H1 (cell line): ENCODE results near the gene PLPPR3. TPM values are rescaled to one million over a fixed set of nuclear protein-coding genes. Genes with fewer than 3 reads are reported as not detected.
A peak's percentile ranks its signal among the peaks of the same experiment; 100 is the strongest.

Source experiments
- CTCF ChIA-PET: fragments of 300-600 bp; sonication (Branson Sonifier 250); formaldehyde crosslinking; loops from one replicate; lab custom pipeline; 2021; ENCODE audit not compliant: partially characterized antibody; lab: Charles Lee
- POLR2A ChIA-PET: fragments of 300-600 bp; sonication (Branson Sonifier 250); formaldehyde crosslinking; loops from one replicate; lab custom pipeline; 2021; ENCODE audit warnings: inconsistent platforms; ENCODE audit not compliant: partially characterized antibody; lab: Charles Lee
- DNase-seq, 2 experiments: peaks; one replicate each; pipeline versions ENCODE4 v3.0.0 to v3.0.0-alpha.2; 2010 to 2022; ENCODE audit warnings: low spot score in 2 of 2, low read depth in 1 of 2, mixed read lengths in 1 of 2
- FAIRE-seq: peaks from 2 replicates; lab custom pipeline; 2011; peaks lifted over from hg19 to GRCh38; lab: Jason Lieb, UNC
- H2AFZ ChIP-seq: 2 replicates; pipeline ENCODE4 v1.8.1; 2012; ENCODE audit warnings: low read length, inconsistent platforms
- H2AK5ac ChIP-seq: 2 replicates; pipeline ENCODE4 v1.6.1; 2013; ENCODE audit warnings: low read depth, low read length
- H2BK120ac ChIP-seq: replicated peaks from 2 replicates; pipeline ENCODE3; 2013; ENCODE audit warnings: low read depth, low read length, inconsistent platforms
- H2BK12ac ChIP-seq: 2 replicates; pipeline ENCODE4 v1.6.1; 2013; ENCODE audit warnings: low read depth, low read length
- H2BK15ac ChIP-seq: 2 replicates; pipeline ENCODE4 v1.6.1; 2013; ENCODE audit warnings: low read length
- H2BK20ac ChIP-seq: 2 replicates; pipeline ENCODE4 v1.6.1; 2013; ENCODE audit warnings: low read length
- H2BK5ac ChIP-seq: 2 replicates; pipeline ENCODE4 v1.6.1; 2013; ENCODE audit warnings: low read depth, low read length
- H3K14ac ChIP-seq: 2 replicates; pipeline ENCODE4 v1.6.1; 2013; ENCODE audit warnings: inconsistent platforms; ENCODE audit not compliant: insufficient read length
- H3K18ac ChIP-seq: 2 replicates; pipeline ENCODE4 v1.6.1; 2013; ENCODE audit warnings: low read length; ENCODE audit errors: extremely low read depth
- H3K23ac ChIP-seq: 2 replicates; pipeline ENCODE4 v1.6.1; 2013; ENCODE audit warnings: inconsistent platforms; ENCODE audit not compliant: insufficient read length
- H3K23me2 ChIP-seq: 2 replicates; pipeline ENCODE4 v1.6.1; 2013; ENCODE audit warnings: low read depth, low read length
- H3K27ac ChIP-seq: 2 replicates; pipeline ENCODE4 v1.6.1; 2011; ENCODE audit warnings: low read depth, low read length, inconsistent platforms
- H3K27me3 ChIP-seq, 4 experiments: replicated peaks in 1 of 4; 1 replicate in 1 of 4; 2 replicates in 3 of 4; pipeline versions ENCODE4 v1.6.1 to v1.8.1; 2011 to 2013; ENCODE audit warnings: low read length in 3 of 4, mild to moderate bottlenecking in 3 of 4, inconsistent platforms in 2 of 4, mixed read lengths in 2 of 4, moderate library complexity in 1 of 4; ENCODE audit not compliant: control insufficient read depth in 3 of 4, insufficient read depth in 3 of 4; ENCODE audit errors: extremely low read depth in 1 of 4
- H3K36me3 ChIP-seq, 4 experiments: 2 replicates each; pipeline versions ENCODE4 v1.6.1 to v1.8.1; 2011 to 2013; ENCODE audit warnings: mild to moderate bottlenecking in 4 of 4, low read length in 3 of 4, moderate library complexity in 2 of 4, control low read depth in 1 of 4, inconsistent platforms in 1 of 4; ENCODE audit not compliant: insufficient read depth in 4 of 4, control insufficient read depth in 2 of 4
- H3K4ac ChIP-seq: replicated peaks from 2 replicates; pipeline ENCODE3; 2013; ENCODE audit warnings: low read length, low read depth, mixed read lengths, inconsistent platforms; ENCODE audit not compliant: insufficient read length
- H3K4me1 ChIP-seq, 4 experiments: replicated peaks in 1 of 4; 1 replicate in 1 of 4; 2 replicates in 3 of 4; pipeline versions ENCODE4 v1.6.1 to v1.8.1; 2011 to 2013; ENCODE audit warnings: low read length in 3 of 4, inconsistent platforms in 2 of 4, mixed read lengths in 1 of 4; ENCODE audit not compliant: insufficient read depth in 4 of 4, control insufficient read depth in 3 of 4
- H3K4me2 ChIP-seq, 2 experiments: 2 replicates each; pipeline versions ENCODE4 v1.6.1 to v1.8.1; 2011 to 2013; ENCODE audit warnings: low read depth in 2 of 2, low read length in 2 of 2, control low read depth in 1 of 2, inconsistent platforms in 1 of 2, mild to moderate bottlenecking in 1 of 2; ENCODE audit not compliant: insufficient read depth in 1 of 2
- H3K4me3 ChIP-seq, 4 experiments: fragments of 200-600, 300-600 bp in 1 of 4; sonication (generic), shearing (Covaris generic), sonication (Bioruptor Twin) in 1 of 4; 2 replicates each; pipeline versions ENCODE4 v1.5.1 to v1.8.1; 2011 to 2016; ENCODE audit warnings: low read length in 4 of 4, low read depth in 3 of 4, control low read depth in 2 of 4, inconsistent platforms in 2 of 4, mild to moderate bottlenecking in 2 of 4, mixed read lengths in 1 of 4, moderate library complexity in 1 of 4; ENCODE audit not compliant: insufficient read depth in 2 of 4; ENCODE audit errors: extremely low read depth in 1 of 4
- H3K56ac ChIP-seq: replicated peaks from 2 replicates; pipeline ENCODE3; 2013; ENCODE audit warnings: low read depth, mild to moderate bottlenecking, mixed read lengths, low read length, inconsistent platforms; ENCODE audit not compliant: insufficient read length
- H3K79me1 ChIP-seq: 2 replicates; pipeline ENCODE4 v1.6.1; 2013; ENCODE audit warnings: low read depth, low read length, control low read depth
- H3K79me2 ChIP-seq, 2 experiments: 2 replicates each; pipeline versions ENCODE4 v1.6.1 to v1.8.1; 2012 to 2013; ENCODE audit warnings: low read length in 2 of 2, mild to moderate bottlenecking in 2 of 2, inconsistent platforms in 1 of 2; ENCODE audit not compliant: insufficient read depth in 2 of 2, control insufficient read depth in 1 of 2
- H3K9ac ChIP-seq, 4 experiments: replicated peaks in 1 of 4; 1 replicate in 1 of 4; 2 replicates in 3 of 4; pipeline versions ENCODE4 v1.6.1 to v1.8.1; 2011 to 2013; ENCODE audit warnings: low read depth in 3 of 4, low read length in 3 of 4, control low read depth in 2 of 4, mild to moderate bottlenecking in 2 of 4, moderate library complexity in 2 of 4, inconsistent platforms in 1 of 4; ENCODE audit errors: extremely low read depth in 1 of 4
- H3K9me3 ChIP-seq, 2 experiments: 2 replicates each; pipeline versions ENCODE4 v1.6.1 to v1.8.1; 2012 to 2013; ENCODE audit warnings: mild to moderate bottlenecking in 2 of 2, moderate library complexity in 2 of 2, control low read depth in 1 of 2, inconsistent platforms in 1 of 2, low read depth in 1 of 2, low read length in 1 of 2, mixed read lengths in 1 of 2; ENCODE audit not compliant: insufficient read depth in 2 of 2
- H4K20me1 ChIP-seq, 2 experiments: replicated peaks in 1 of 2; 2 replicates each; pipeline versions ENCODE3 to v1.8.1; 2011 to 2013; ENCODE audit warnings: inconsistent platforms in 2 of 2, low read length in 2 of 2, mild to moderate bottlenecking in 1 of 2; ENCODE audit not compliant: insufficient read depth in 2 of 2, control insufficient read depth in 1 of 2
- H4K5ac ChIP-seq: 2 replicates; pipeline ENCODE4 v1.6.1; 2013; ENCODE audit warnings: low read length, low read depth, mixed read lengths, inconsistent platforms; ENCODE audit not compliant: insufficient read length
- H4K8ac ChIP-seq: 2 replicates; pipeline ENCODE4 v1.8.0; 2013; ENCODE audit warnings: mild to moderate bottlenecking, moderate library complexity, low read length, inconsistent platforms; ENCODE audit not compliant: insufficient read depth; ENCODE audit errors: extremely low read depth
- H4K91ac ChIP-seq: replicated peaks from 2 replicates; pipeline ENCODE3; 2013; ENCODE audit warnings: low read length, mixed read lengths, inconsistent platforms; ENCODE audit not compliant: insufficient read length
- CBX5 ChIP-seq: fragments of 300-800, 300-1000 bp; sonication (generic); IDR thresholded peaks from 2 replicates; pipeline ENCODE4 v1.7.1; 2016; ENCODE audit warnings: antibody characterized with exemption, low read length, low read depth
- EGR1 ChIP-seq: IDR thresholded peaks from 2 replicates; pipeline ENCODE4 v1.6.1; 2011; ENCODE audit warnings: low read depth, low read length, borderline replicate concordance
- EP300 ChIP-seq, 2 experiments: IDR thresholded peaks; 1 replicate in 1 of 2; 2 replicates in 1 of 2; pipeline ENCODE4 v1.6.1; 2011 to 2012; ENCODE audit warnings: low read depth in 2 of 2, low read length in 2 of 2, mild to moderate bottlenecking in 2 of 2, borderline replicate concordance in 1 of 2, inconsistent platforms in 1 of 2, moderate library complexity in 1 of 2
- KDM1A ChIP-seq: fragments of 200-600, 300-600 bp; sonication (generic); IDR thresholded peaks from 2 replicates; pipeline ENCODE4 v1.7.1; 2016; ENCODE audit warnings: mild to moderate bottlenecking, low read length, borderline replicate concordance
- MAFK ChIP-seq: IDR thresholded peaks from 2 replicates; pipeline ENCODE4 v1.6.1; 2012; ENCODE audit warnings: low read depth, mild to moderate bottlenecking, improper control_type of control experiment, low read length
- PHF8 ChIP-seq: fragments of 200-600 bp; sonication (generic); conservative IDR thresholded peaks from 2 replicates; pipeline ENCODE4 v1.7.1; 2012; ENCODE audit warnings: low read depth, mild to moderate bottlenecking, inconsistent platforms, low read length, moderate library complexity
- RAD21 ChIP-seq, 2 experiments: IDR thresholded peaks in 1 of 2; conservative IDR thresholded peaks in 1 of 2; 2 replicates each; pipeline ENCODE4 v1.6.1; 2011; ENCODE audit warnings: low read depth in 2 of 2, low read length in 2 of 2, improper control_type of control experiment in 1 of 2, inconsistent platforms in 1 of 2, mild to moderate bottlenecking in 1 of 2, moderate library complexity in 1 of 2
- YY1 ChIP-seq: IDR thresholded peaks from 2 replicates; pipeline ENCODE4 v1.6.1; 2011; ENCODE audit warnings: low read depth, mild to moderate bottlenecking, low read length
- WGBS, 2 experiments: shearing (Covaris generic) in 1 of 2; methylation state at CpG; one replicate each; pipeline versions ENCODE4 v1.1.6 to v1.1.7; 2013 to 2015; ENCODE audit warnings: low lambda C conversion rate in 2 of 2, mixed read lengths in 2 of 2, inconsistent platforms in 1 of 2, low coverage in 1 of 2, missing lambda C conversion rate in 1 of 2; ENCODE audit not compliant: insufficient replicate concordance in 2 of 2, insufficient coverage in 1 of 2, insufficient read length in 1 of 2; ENCODE audit errors: extremely low coverage in 1 of 2, missing lambda C conversion rate in 1 of 2; 5-methylcytosine and 5-hydroxymethylcytosine counted together
- polyA plus RNA-seq, 7 experiments: library from polyadenylated mRNA; depleted of rRNA in 3 of 7; stranded (reverse) in 5 of 7; unstranded in 2 of 7; fragments of >200 nt in 5 of 7; fragments of 200-250 nt in 2 of 7; gene quantifications; 1 replicate in 5 of 7; 2 replicates in 1 of 7; 4 replicates in 1 of 7; pipeline versions ENCODE4 v1.2.1 to v1.2.3, GENCODE V29; 2011 to 2013; ENCODE audit warnings: missing spikeins in 2 of 7, mixed read lengths in 2 of 7
- total RNA-seq: library from RNA; stranded (reverse); fragmentation: NEBNext Ultra II Directional; extraction: Animal tissue kit (Norgen Biotek cat#: 25700); gene quantifications from 2 replicates; pipeline ENCODE4 v1.2.1, GENCODE V29; 2021

Gene PLPPR3
- total and polyA plus RNA-seq, 2 of the 8 experiments (the other 6 are each of a cell fraction or from before 2014, with no cell fraction given), result 71.7 to 76.4 TPM

GRCh38 chr19:827710-828321 lies 6.1 kb upstream of the PLPPR3 start, which contains the start of gene AZU1:
Gene AZU1 (plus strand): TSS chr19:827837. CDS start chr19:827847, 10 bp downstream.
- Histone ChIP-seq H3K36me3 (no peaks in the 10 kb centered on the region), H3K14ac (no peak within 1 kb of the TSS), H3K18ac (no peak within 1 kb of the TSS), H4K5ac (no peak within 1 kb of the TSS), H4K8ac (no peak within 1 kb of the TSS), H3K4ac (no peak within 1 kb of the TSS), H2AFZ (no peak within 1 kb of the TSS), H2BK15ac (no peak within 1 kb of the TSS), H2BK120ac (no peak within 1 kb of the TSS), H3K4me2 (no peak within 1 kb of the TSS), H4K20me1 (no peaks in the 10 kb centered on the region), H3K9ac (no peak within 1 kb of the TSS), H3K4me3 (no peak within 1 kb of the TSS), H2BK12ac (no peak within 1 kb of the TSS), H3K27me3 (no peaks in the 10 kb centered on the region), H3K79me2 (no peaks in the 10 kb centered on the region), H2BK5ac (no peak within 1 kb of the TSS), H3K23me2 (no peaks in the 10 kb centered on the region), H3K56ac (no peak within 1 kb of the TSS)
- CTCF ChIA-PET, result interaction anchor here (1.1 to 1.2 kb wide), 2 partner anchors 28 to 70 kb away, joined by 3 to 4 read pairs; no protein-coding TSS in a partner anchor
- WGBS, 2 experiments, result 92% methylated on average over 33 of the region's 33 CpGs; no CpG with 5 or more reads in 1 of the 2 experiments
- FAIRE-seq, result no peak
- TF ChIP-seq YY1 (no peak), KDM1A (0 out of 2 replicates have a peak, but pooled peaks have one; percentile 43), CBX5 (no peak), RAD21 (IDR thresholded peaks at IDR 0.05 in 1 of 2, conservative IDR thresholded peaks at IDR 0.05 in 1 of 2; ENCODE audit: low read depth in 2 of 2, low read length in 2 of 2) (no peak), MAFK (no peak), EGR1 (no peak), PHF8 (no peak), EP300 (IDR thresholded peaks at IDR 0.05; ENCODE audit: borderline replicate concordance in 1 of 2, low read depth in 2 of 2, low read length in 2 of 2) (no peak)
- TF ChIP-seq, all 59 proteins: peak for 1
- Histone ChIP-seq H3K9me3 (no peaks in the 10 kb centered on the region), H2BK20ac (no peak within 1 kb of the TSS), H4K91ac (no peak within 1 kb of the TSS), H3K79me1 (no peaks in the 10 kb centered on the region), H2AK5ac (no peak within 1 kb of the TSS), H3K27ac (no peak within 1 kb of the TSS), H3K4me1 (peaks cover 0 to 7% (median 4%) of the 10 kb centered on the region in 4 experiments; a peak in 5 of 7 replicates), H3K23ac (no peak within 1 kb of the TSS)
- POLR2A ChIA-PET, result interaction anchor here (1.2 to 12.0 kb wide), 4 partner anchors 10 to 35 kb away, joined by 4 to 277 read pairs (median 7); partner anchors contain the start of gene PTBP1
- DNase-seq, result no peak
